Spleen (tissue), 13 donors: ENCODE data around the gene NUP98. TPM values are rescaled to one million over a fixed set of nuclear protein-coding genes. Genes with fewer than 3 reads are reported as not detected.

Experiments used
- DNase-seq: peaks from one replicate; pipeline ENCODE4 v3.0.0-alpha.2; 2020
- H3K27ac ChIP-seq, 8 donors: fragments of 200-600 bp; sonication (generic) in 7 of 8; 1 replicate in 4 of 8; 2 replicates in 4 of 8; pipeline versions ENCODE4 v1.5.0 to v1.8.0; 2016 to 2021; ENCODE audit warnings: inconsistent platforms in 4 of 8, mild to moderate bottlenecking in 4 of 8, moderate library complexity in 1 of 8
- H3K27me3 ChIP-seq, 7 donors: fragments of 200-600 bp; sonication (generic) in 6 of 7; replicated peaks in 1 of 7; 1 replicate in 4 of 7; 2 replicates in 3 of 7; pipeline versions ENCODE4 v1.5.0 to v1.8.0; 2016 to 2021; ENCODE audit warnings: inconsistent platforms in 3 of 7, mild to moderate bottlenecking in 1 of 7
- H3K36me3 ChIP-seq, 6 donors: fragments of 200-600 bp; sonication (generic) in 5 of 6; 1 replicate in 4 of 6; 2 replicates in 2 of 6; pipeline versions ENCODE4 v1.5.0 to v1.8.0; 2016 to 2021; ENCODE audit warnings: inconsistent platforms in 2 of 6
- H3K4me1 ChIP-seq, 6 donors: fragments of 200-600 bp; sonication (generic) in 5 of 6; 1 replicate in 3 of 6; 2 replicates in 3 of 6; pipeline versions ENCODE4 v1.5.0 to v1.8.0; 2016 to 2021; ENCODE audit warnings: inconsistent platforms in 3 of 6
- H3K4me3 ChIP-seq, 8 donors: fragments of 200-600 bp; sonication (generic) in 7 of 8; 1 replicate in 4 of 8; 2 replicates in 4 of 8; pipeline versions ENCODE4 v1.5.0 to v1.8.0; 2016 to 2021; ENCODE audit warnings: inconsistent platforms in 4 of 8, mild to moderate bottlenecking in 4 of 8, moderate library complexity in 2 of 8
- H3K9me3 ChIP-seq, 8 donors: fragments of 200-600 bp; sonication (generic) in 7 of 8; 1 replicate in 4 of 8; 2 replicates in 4 of 8; pipeline versions ENCODE4 v1.5.0 to v1.8.0; 2016 to 2021; ENCODE audit warnings: inconsistent platforms in 4 of 8
- POLR2A ChIP-seq, 3 donors: fragments of 450-650 bp; IDR thresholded peaks; one replicate each; pipeline ENCODE4 v1.5.1; 2017; ENCODE audit warnings: antibody characterized with exemption in 3 of 3, mild to moderate bottlenecking in 1 of 3
- POLR2AphosphoS5 ChIP-seq, 3 donors: sonication (generic); formaldehyde crosslinking; IDR thresholded peaks; one replicate each; pipeline ENCODE4 v1.5.1; 2017; ENCODE audit warnings: antibody characterized with exemption in 3 of 3
- WGBS, 5 donors: extraction: QIAGEN DNeasy Blood & Tissue Kit in 3 of 5; methylation state at CpG; one replicate each; pipeline versions ENCODE4 v1.1.5 to v1.1.7; 2013 to 2018; 5-methylcytosine and 5-hydroxymethylcytosine counted together
- intact Hi-C: fragments of 100-400 bp; cut with DNase I; formaldehyde crosslinking; loops from one replicate; pipeline ENCODE4 v1.15.0; 2023; ENCODE audit warnings: low total_unique reads
- long read RNA-seq, 2 donors: transcript quantifications; one replicate each; lab custom pipeline, GENCODE V29; 2026
- polyA plus RNA-seq, 3 donors: library from polyadenylated mRNA; stranded (reverse); fragments of 200-250 nt; gene quantifications; one replicate each; pipeline ENCODE4 v1.2.1, GENCODE V29; 2013
- total RNA-seq, 7 donors: library from RNA; depleted of rRNA in 3 of 7; stranded (reverse); fragments of >200 nt in 3 of 7; fragmentation: NEBNext Ultra II Directional in 4 of 7; extraction: Animal tissue kit (Norgen Biotek cat#: 25700) in 4 of 7; gene quantifications; one replicate each; pipeline versions ENCODE4 v1.1.0 to v1.2.1, GENCODE V29; 2016 to 2021
- TF ChIP-seq, protein P1 (sequence below), 11 experiments: fragments of 200-600 bp in 7 of 11; fragments of 450-650 bp in 4 of 11; sonication (generic) in 4 of 11; IDR thresholded peaks in 8 of 11; conservative IDR thresholded peaks in 3 of 11; 1 replicate in 7 of 11; 2 replicates in 4 of 11; pipeline versions ENCODE4 v1.4.0 to v1.8.0; 2016 to 2021; ENCODE audit warnings: antibody characterized with exemption in 11 of 11, inconsistent platforms in 4 of 11, mild to moderate bottlenecking in 1 of 11
- donor health status: healthy with polysubstance abuse.
- donor health status: DM: no; HTN: no; CAD: no; lungs with moderate emphysema.
- donor health status: DM: no; HTN: no; CAD: no.
- donor health status: Bipolar disorder and iron deficiency.
- donor health status: healthy.
- donor health status: DM: no; HTN: no; CAD: no.
- donor health status: DM: yes; HTN: yes; CAD: no.

The NUP98 gene
- 100 to 1,000 TPM in 3 of 7 donors, 10 to 100 TPM in 4; 71.2 to 171 (median 99.7) TPM for total RNA-seq
- polyA plus RNA-seq = 10 to 100 TPM; 12.6 to 21.4 (median 16.9) TPM
- long read RNA-seq, donor 1, full-length matches to known transcripts = 2 of 2 reads
- long read RNA-seq, donor 1, partial matches to known transcripts = 0 of 2 reads
- long read RNA-seq, donor 1, other reads (novel, unspliced or antisense) = 0 of 2 reads
- long read RNA-seq, donor 2, full-length matches to known transcripts = 1 of 1 reads
- long read RNA-seq, donor 2, partial matches to known transcripts = 0 of 1 reads
- long read RNA-seq, donor 2, other reads (novel, unspliced or antisense) = 0 of 1 reads

DNA sequence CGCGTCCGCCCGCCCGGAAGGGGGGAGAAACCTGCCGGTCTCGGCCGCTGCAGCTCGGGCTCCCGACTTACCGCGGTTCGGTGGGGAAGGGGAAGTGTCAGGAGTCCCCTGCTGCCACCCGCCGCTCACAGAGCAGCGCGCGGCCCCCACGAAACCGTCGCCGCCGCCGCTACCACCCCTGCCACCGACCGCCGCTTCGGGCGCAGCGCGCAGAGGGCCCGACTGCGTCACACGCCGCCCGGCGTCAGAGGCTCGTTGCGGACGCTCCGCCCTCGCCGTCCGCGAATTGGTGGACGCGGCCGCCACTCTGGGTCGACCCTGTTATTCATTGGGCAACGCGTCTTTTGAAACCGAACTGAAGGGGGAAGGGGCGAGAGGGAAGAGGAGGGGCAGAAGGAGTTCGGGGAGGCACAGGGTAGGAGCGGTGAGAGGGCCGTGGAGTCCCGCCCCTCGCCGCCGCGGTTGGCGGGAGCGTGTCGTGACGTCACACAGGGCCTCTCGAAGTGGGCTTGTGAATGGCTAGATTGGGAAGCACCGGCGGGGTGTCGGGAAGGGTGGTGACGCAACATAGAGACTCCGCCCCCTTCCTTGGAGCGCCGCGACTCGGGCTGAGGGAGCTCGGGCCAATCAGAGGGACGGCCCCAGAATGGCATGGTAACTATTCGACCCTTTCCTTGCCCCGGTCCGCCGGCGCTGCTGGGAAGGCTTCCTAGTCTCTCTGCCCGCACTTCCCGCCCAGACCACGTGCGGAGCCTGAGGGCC is at the start of gene NUP98:
Gene NUP98, minus strand, starts transcription at position 226 of the 762 bp plus-strand sequence. CDS start 15,437 bp downstream, outside the sequence.
- H3K9me3 ChIP-seq = no peaks in the 10 kb centered on the region
- H3K27me3 ChIP-seq = no peaks in the 10 kb centered on the region
- DNase-seq = peak; percentile 100
- H3K36me3 ChIP-seq = peaks cover 0 to 23% (median 17%) of the 10 kb centered on the region in 6 donors
- peak within 1 kb of the TSS; percentile 96 to 100 (median 98) for H3K27ac ChIP-seq
- intact Hi-C loops = no loop called here
- peak within 1 kb of the TSS; percentile 68 to 95 (median 78) for H3K4me3 ChIP-seq
- 0 to 1% (median 0%) methylated on average over 34 to 86 of the region's 86 CpGs for WGBS, 5 donors
- H3K4me1 ChIP-seq = peaks cover 20 to 53% (median 43%) of the 10 kb centered on the region in 6 donors
- TF ChIP-seq, protein P1, sequence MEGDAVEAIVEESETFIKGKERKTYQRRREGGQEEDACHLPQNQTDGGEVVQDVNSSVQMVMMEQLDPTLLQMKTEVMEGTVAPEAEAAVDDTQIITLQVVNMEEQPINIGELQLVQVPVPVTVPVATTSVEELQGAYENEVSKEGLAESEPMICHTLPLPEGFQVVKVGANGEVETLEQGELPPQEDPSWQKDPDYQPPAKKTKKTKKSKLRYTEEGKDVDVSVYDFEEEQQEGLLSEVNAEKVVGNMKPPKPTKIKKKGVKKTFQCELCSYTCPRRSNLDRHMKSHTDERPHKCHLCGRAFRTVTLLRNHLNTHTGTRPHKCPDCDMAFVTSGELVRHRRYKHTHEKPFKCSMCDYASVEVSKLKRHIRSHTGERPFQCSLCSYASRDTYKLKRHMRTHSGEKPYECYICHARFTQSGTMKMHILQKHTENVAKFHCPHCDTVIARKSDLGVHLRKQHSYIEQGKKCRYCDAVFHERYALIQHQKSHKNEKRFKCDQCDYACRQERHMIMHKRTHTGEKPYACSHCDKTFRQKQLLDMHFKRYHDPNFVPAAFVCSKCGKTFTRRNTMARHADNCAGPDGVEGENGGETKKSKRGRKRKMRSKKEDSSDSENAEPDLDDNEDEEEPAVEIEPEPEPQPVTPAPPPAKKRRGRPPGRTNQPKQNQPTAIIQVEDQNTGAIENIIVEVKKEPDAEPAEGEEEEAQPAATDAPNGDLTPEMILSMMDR (IDR thresholded peaks at IDR 0.05 in 8 of 11, conservative IDR thresholded peaks at IDR 0.05 in 3 of 11) = peak in 7 of 11 experiments; percentile 16 to 45 (median 28)
- TF ChIP-seq POLR2AphosphoS5 (IDR thresholded peaks at IDR 0.05) = peak; percentile 100
- peak; percentile 95 to 98 (median 98) for TF ChIP-seq POLR2A (IDR thresholded peaks at IDR 0.05)

DNA sequence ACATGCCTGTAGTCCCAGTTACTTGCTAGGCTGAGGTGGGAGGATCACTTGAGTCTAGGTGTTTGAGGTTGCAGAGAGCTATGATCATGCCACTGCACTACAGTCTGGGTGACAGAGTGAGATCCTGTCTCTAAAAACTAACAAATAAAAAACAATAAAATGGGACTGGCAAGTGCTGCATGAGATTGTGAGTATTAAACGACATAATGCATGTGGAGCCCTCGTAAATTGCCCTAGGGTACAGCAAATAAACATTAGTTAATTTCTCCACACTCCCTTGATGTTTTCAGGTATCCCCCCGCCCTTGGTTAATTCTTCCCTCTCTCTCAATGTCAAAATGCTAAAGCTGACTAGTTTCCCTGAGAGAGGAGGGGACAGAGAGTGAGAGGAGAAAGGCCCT is 48.3 kb upstream of the NUP98 start:
- Histone ChIP-seq H3K27me3 (no peaks in the 10 kb centered on the region), H3K4me1 (peaks cover 0 to 20% (median 14%) of the 10 kb centered on the region in 6 donors), H3K36me3 (no peaks in the 10 kb centered on the region), H3K27ac (no peak overlapping the region), H3K4me3 (no peak overlapping the region), H3K9me3 (no peaks in the 10 kb centered on the region)
- WGBS, 5 donors = 77 to 95% (median 92%) methylated on average over 3 of the region's 3 CpGs
- DNase-seq = no peak
- TF ChIP-seq POLR2AphosphoS5 (IDR thresholded peaks at IDR 0.05) (no peak), POLR2A (IDR thresholded peaks at IDR 0.05) (no peak)
- TF ChIP-seq, protein P1 (IDR thresholded peaks at IDR 0.05 in 8 of 11, conservative IDR thresholded peaks at IDR 0.05 in 3 of 11) = no peak
- intact Hi-C loops = no loop called here

DNA sequence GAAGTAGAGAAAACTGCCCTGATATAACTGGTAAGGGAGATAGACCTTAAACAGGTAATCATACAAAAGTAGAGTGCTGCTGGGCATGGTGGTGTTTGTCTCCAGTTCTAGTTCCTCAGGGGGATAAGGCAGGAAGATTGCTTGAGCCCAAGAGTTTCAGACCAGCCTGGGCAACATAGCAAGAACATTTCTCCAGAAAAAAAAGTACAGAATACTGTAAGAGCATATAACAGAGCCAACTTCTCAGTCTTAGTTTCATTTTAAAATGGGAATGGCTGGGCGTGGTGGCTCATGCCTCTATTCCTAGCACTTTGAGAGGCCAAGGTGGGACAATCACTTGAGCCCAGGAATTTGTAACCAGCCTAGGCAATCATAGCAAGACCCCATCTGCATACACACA is 47.9 kb upstream of the NUP98 start:
- intact Hi-C loops = no loop called here
- TF ChIP-seq, protein P1 (IDR thresholded peaks at IDR 0.05 in 8 of 11, conservative IDR thresholded peaks at IDR 0.05 in 3 of 11) = no peak
- no peak for TF ChIP-seq POLR2A (IDR thresholded peaks at IDR 0.05)
- TF ChIP-seq POLR2AphosphoS5 (IDR thresholded peaks at IDR 0.05) = no peak
- Histone ChIP-seq H3K9me3 (no peaks in the 10 kb centered on the region), H3K4me3 (no peak overlapping the region), H3K27me3 (no peaks in the 10 kb centered on the region), H3K4me1 (peaks cover 0 to 20% (median 14%) of the 10 kb centered on the region in 6 donors), H3K36me3 (no peaks in the 10 kb centered on the region), H3K27ac (no peak overlapping the region)
- WGBS, 5 donors = 82 to 100% (median 96%) methylated on average over 1 of the region's 1 CpG
- DNase-seq = no peak

DNA sequence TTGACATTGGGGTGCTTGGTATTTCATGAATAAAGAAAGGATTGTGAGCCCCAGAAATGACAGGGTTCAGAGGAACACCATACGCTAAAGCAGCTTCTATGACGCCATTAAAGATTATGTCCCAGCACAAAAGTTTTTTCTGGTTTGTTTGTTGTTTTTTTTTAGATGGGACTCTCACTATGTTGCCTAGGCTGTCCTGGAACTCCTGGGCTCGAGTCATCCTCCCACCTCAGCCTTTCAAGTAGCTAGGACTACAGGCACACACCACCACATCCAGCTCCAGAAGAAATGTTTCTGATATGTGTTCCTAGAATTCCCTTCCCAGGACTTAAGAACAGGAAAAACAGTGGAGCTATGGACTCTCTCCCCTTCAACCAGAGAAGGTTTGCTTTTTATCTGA is 46.0 kb upstream of the NUP98 start:
- DNase-seq = no peak
- WGBS, 5 donors = 90 to 95% (median 94%) methylated on average over 3 of the region's 3 CpGs
- Histone ChIP-seq H3K4me1 (peaks cover 8 to 30% (median 22%) of the 10 kb centered on the region in 6 donors), H3K9me3 (no peaks in the 10 kb centered on the region), H3K36me3 (no peaks in the 10 kb centered on the region), H3K27ac (no peak overlapping the region), H3K4me3 (no peak overlapping the region), H3K27me3 (no peaks in the 10 kb centered on the region)
- intact Hi-C loops = no loop called here
- TF ChIP-seq POLR2AphosphoS5 (IDR thresholded peaks at IDR 0.05) = no peak
- TF ChIP-seq, protein P1 (IDR thresholded peaks at IDR 0.05 in 8 of 11, conservative IDR thresholded peaks at IDR 0.05 in 3 of 11) = no peak
- no peak for TF ChIP-seq POLR2A (IDR thresholded peaks at IDR 0.05)
